Mucosa of rectum (tissue), 2 donors: Measurements from ENCODE around the gene NCAM1.

ENCODE experiments used
- H3K27ac ChIP-seq, 2 donors: one replicate each; pipeline ENCODE4 v1.7.0; 2013; ENCODE audit warnings: inconsistent platforms in 2 of 2, low read depth in 2 of 2, low read length in 2 of 2
- H3K27me3 ChIP-seq, 2 donors: one replicate each; pipeline ENCODE4 v1.7.0; 2013; ENCODE audit warnings: low read length in 2 of 2; ENCODE audit not compliant: control insufficient read depth in 2 of 2, insufficient read depth in 2 of 2
- H3K36me3 ChIP-seq, 2 donors: one replicate each; pipeline ENCODE4 v1.7.0; 2013; ENCODE audit warnings: low read length in 2 of 2; ENCODE audit not compliant: control insufficient read depth in 2 of 2, insufficient read depth in 2 of 2
- H3K4me1 ChIP-seq, 2 donors: one replicate each; pipeline ENCODE4 v1.7.0; 2013; ENCODE audit warnings: low read length in 2 of 2, mild to moderate bottlenecking in 1 of 2; ENCODE audit not compliant: control insufficient read depth in 2 of 2, insufficient read depth in 2 of 2
- H3K4me3 ChIP-seq, 2 donors: one replicate each; pipeline ENCODE4 v1.7.0; 2013; ENCODE audit warnings: low read length in 2 of 2
- H3K9ac ChIP-seq, 2 donors: one replicate each; pipeline ENCODE4 v1.7.0; 2013; ENCODE audit warnings: low read length in 2 of 2, low read depth in 1 of 2, mild to moderate bottlenecking in 1 of 2
- H3K9me3 ChIP-seq, 2 donors: one replicate each; pipeline ENCODE4 v1.7.0; 2013; ENCODE audit warnings: low read length in 2 of 2; ENCODE audit not compliant: control insufficient read depth in 2 of 2
- donor health status: healthy.
- donor health status: Normal muscosa, but diverticular disease.

Gene NCAM1

DNA sequence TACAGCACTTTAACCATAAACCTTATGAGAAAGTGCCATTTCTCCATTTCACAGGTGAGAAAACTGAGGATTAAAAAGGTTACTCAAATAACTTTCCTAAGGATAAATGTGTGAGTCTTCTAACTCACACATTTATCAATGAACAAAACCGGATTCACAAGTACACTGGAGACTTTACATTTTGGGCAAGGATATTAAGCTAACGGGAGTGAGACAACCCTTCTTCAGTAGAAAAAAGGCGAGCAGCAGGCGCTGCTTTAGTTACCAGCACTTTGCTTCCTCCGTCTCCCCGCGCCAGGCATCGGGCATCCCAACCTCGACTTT is 352.8 kb downstream of the NCAM1 start:
- H3K9me3 ChIP-seq = no peaks in the 10 kb centered on the region
- H3K27ac ChIP-seq = no peak overlapping the region
- peaks cover 2 to 6% of the 10 kb centered on the region in 2 donors for H3K36me3 ChIP-seq
- H3K4me3 ChIP-seq = peak overlapping the region; percentile 75 to 95
- H3K4me1 ChIP-seq = peaks cover 0 to 16% of the 10 kb centered on the region in 2 donors
- H3K9ac ChIP-seq = peak overlapping the region in 1 of 2 donors; percentile 71
- no peaks in the 10 kb centered on the region for H3K27me3 ChIP-seq

DNA sequence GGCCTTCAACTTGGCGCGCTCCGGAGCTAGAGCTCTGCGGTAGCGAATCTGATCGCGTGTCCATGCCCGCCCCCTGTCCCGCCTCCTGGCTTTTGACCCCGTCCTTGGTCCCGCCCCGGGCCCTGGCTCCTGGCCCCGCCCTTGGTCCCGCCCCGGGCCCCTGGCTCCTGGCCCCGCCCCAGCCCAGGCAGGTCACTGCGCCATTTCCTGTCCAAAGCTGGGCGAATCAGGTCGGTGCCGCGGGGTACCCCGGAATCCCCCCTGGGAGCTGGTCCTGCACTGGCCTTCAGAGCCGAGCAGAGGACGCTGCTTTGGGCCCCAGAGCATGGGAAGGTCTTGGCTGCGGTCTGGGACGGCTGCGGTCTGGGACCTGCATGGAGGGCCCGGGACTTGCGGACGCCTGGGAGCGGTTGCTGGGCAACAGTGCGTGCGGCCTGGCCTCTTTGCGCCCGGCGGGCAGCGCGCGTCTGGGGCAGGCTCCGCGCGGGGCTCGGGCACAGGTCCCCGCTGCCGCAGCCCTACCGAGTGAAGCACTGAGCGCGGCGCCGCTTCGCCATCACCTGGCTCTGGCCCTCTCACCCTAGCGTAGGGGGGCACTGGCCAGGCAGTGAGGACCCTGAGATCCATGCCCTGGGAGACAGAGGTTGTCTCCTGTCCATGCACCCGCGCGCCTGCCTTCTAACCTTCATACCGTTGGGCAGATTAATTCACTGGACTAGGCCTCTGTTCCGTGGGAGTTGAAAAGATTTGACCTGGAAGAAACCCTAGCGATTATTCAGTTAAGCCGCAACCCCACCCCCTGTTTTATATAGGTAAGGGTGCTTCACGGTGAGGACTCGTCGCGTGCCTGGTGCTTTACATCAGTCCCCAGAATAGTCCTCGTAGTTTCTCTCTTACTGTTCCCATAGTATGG is 353.4 kb downstream of the NCAM1 start, which contains the start of gene TTC12:
Gene TTC12 (plus strand): TSS at position 195 of the 913 bp plus-strand sequence. CDS start 1,675 bp downstream, outside the sequence.
- Histone ChIP-seq H3K4me3 (peak within 1 kb of the TSS; percentile 83 to 95), H3K9ac (peak within 1 kb of the TSS; percentile 71 to 76), H3K36me3 (peaks cover 2 to 6% of the 10 kb centered on the region in 2 donors)

DNA sequence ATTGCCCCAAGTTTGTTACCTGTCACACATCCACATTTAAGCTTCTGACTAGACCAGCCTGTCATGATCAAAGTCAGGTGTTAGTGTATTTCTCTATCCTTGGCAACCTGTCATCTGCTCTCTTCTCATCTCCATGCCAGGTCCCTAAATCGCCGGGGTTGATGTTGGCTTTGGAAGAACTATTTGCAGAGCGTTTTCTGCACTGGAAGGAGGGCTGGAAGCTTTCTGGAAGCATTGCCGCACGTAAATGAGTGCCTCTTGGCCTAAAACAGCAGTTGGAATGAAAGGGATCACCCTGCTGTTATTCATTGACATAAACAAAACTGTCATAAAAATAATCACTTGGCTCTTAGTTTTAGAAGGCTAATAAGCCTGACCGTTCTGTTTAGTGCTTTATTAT is 354.6 kb downstream of the NCAM1 start:
- no peaks in the 10 kb centered on the region for H3K27me3 ChIP-seq
- H3K27ac ChIP-seq = no peak overlapping the region
- H3K4me3 ChIP-seq = peak overlapping the region in 1 of 2 donors; percentile 95

More for the DNA sequence above, 353.4 kb downstream of the NCAM1 start, which contains the start of gene TTC12:
- Histone ChIP-seq H3K4me1 (peaks cover 0 to 16% of the 10 kb centered on the region in 2 donors), H3K27me3 (no peaks in the 10 kb centered on the region), H3K27ac (peak within 1 kb of the TSS; percentile 84 to 88), H3K9me3 (no peaks in the 10 kb centered on the region)

DNA sequence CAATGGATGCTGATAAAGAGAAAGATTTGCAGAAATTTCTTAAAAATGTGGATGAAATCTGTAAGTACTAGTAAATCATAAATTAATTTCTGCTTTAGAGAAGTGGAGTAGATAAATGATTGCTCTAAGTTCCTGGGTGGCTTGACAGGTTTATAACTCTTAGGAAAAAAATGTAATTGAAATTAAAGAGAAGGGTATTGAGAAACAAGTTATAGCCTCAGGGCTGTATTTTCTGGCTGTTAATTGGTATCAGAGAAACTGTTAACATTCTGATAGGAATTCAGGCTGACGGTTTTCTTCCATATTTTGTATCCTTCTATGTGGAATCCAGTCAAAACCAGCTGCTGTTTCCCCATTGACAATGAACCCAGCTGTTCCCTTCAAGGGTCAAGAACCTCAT is 355.0 kb downstream of the NCAM1 start:
- Histone ChIP-seq H3K27ac (no peak overlapping the region), H3K9ac (no peak overlapping the region), H3K36me3 (peaks cover 2 to 6% of the 10 kb centered on the region in 2 donors), H3K9me3 (no peaks in the 10 kb centered on the region), H3K4me1 (peaks cover 0 to 16% of the 10 kb centered on the region in 2 donors), H3K4me3 (no peak overlapping the region), H3K27me3 (no peaks in the 10 kb centered on the region)

More for the DNA sequence above, 354.6 kb downstream of the NCAM1 start:
- H3K9ac ChIP-seq = peak overlapping the region in 1 of 2 donors; percentile 71
- H3K36me3 ChIP-seq = peaks cover 2 to 6% of the 10 kb centered on the region in 2 donors
- peaks cover 0 to 16% of the 10 kb centered on the region in 2 donors for H3K4me1 ChIP-seq
- H3K9me3 ChIP-seq = no peaks in the 10 kb centered on the region

DNA sequence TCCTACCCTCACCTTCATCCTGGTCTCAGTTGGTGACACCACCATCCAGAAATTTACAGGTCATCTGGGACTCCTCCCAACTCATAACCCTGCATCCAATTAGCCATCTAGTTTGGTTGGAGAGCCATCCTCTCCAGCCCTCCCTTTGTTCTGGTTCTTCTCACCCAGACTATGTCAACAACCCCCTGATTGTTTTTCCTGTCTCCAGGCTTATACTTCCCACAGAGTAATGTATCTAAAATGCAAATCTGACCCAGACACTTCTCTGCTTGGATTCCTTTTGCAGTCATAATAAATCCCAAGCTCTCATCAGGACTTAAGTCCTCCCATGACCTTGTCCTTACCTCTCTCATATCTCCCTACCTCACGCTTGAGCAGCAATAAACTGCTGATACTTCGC is 356.1 kb downstream of the NCAM1 start:
- no peaks in the 10 kb centered on the region for H3K9me3 ChIP-seq
- H3K27me3 ChIP-seq = no peaks in the 10 kb centered on the region
- no peak overlapping the region for H3K9ac ChIP-seq
- no peak overlapping the region for H3K4me3 ChIP-seq
- peaks cover 0 to 16% of the 10 kb centered on the region in 2 donors for H3K4me1 ChIP-seq
- H3K36me3 ChIP-seq = peaks cover 2 to 6% of the 10 kb centered on the region in 2 donors
- H3K27ac ChIP-seq = no peak overlapping the region

DNA sequence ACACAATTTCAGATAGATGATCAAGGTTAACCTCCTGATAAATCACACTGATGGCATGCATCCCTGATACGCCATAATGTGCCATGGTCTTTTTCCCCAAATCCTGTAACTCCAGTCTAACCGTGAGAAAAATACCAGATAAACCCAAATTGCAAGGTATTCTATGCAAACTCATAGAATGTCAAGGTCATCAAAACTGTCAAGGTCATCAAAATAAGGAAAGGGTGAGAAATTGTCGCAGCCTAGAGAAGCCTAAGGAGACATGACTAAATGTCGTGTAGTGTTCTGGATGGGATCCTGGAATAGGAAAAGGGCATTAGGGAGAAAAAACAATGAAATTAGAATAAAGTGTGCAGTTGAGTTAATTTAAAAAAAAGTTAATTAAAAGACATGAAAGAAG is 357.9 kb downstream of the NCAM1 start:
- peaks cover 2 to 6% of the 10 kb centered on the region in 2 donors for H3K36me3 ChIP-seq

DNA sequence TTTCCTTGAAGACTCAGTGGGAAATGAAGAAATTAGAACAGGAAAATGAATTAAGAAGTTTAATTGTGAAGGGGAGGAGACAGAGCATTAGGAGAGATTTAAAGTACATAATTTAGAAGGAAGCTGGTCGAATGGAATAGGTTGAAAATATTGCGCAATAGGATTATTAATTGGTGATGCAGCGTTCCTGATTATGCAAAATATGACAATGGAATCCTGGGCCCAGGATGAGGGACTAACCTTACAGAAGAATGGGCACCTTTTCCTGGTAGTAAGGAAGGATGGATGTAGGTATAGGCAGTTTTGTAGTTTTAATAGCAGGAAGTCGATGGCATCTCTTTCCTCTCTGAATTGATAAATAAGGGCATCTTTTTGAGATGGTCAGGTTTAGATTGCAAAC is 360.9 kb downstream of the NCAM1 start:
- Histone ChIP-seq H3K9me3 (no peaks in the 10 kb centered on the region), H3K27ac (no peak overlapping the region), H3K4me3 (no peak overlapping the region), H3K36me3 (peaks cover 10 to 13% of the 10 kb centered on the region in 2 donors), H3K4me1 (no peaks in the 10 kb centered on the region), H3K9ac (no peak overlapping the region), H3K27me3 (no peaks in the 10 kb centered on the region)

More for the DNA sequence above, 357.9 kb downstream of the NCAM1 start:
- no peak overlapping the region for H3K4me3 ChIP-seq
- peaks cover 0 to 11% of the 10 kb centered on the region in 2 donors for H3K4me1 ChIP-seq
- H3K9ac ChIP-seq = no peak overlapping the region
- H3K27ac ChIP-seq = no peak overlapping the region
- no peaks in the 10 kb centered on the region for H3K9me3 ChIP-seq
- H3K27me3 ChIP-seq = no peaks in the 10 kb centered on the region

DNA sequence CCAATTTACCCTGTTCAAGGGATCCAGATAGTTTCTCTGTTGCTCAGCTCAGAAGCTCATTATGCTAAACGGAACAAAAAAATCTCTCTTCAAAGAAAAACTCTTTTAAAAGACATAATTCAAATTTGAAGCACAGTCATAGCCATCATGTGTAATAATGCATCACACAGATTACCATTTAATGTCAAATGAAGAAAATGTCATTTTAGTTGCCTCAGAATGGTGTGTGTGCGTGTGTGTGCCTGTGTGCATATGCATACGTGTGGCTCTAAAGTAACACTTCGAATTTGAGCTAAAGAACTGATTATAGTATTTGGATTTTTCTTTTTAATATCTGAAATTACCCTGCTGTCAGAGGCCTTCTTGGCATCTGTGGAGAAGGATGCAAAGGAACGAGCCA is 363.0 kb downstream of the NCAM1 start:
- H3K9me3 ChIP-seq = no peaks in the 10 kb centered on the region
- no peaks in the 10 kb centered on the region for H3K4me1 ChIP-seq
- H3K9ac ChIP-seq = no peak overlapping the region
- no peaks in the 10 kb centered on the region for H3K27me3 ChIP-seq
- no peak overlapping the region for H3K4me3 ChIP-seq
- peaks cover 12 to 14% of the 10 kb centered on the region in 2 donors for H3K36me3 ChIP-seq
- no peak overlapping the region for H3K27ac ChIP-seq
